ENCODE measurements around the gene TRAPPC12.

TRAPPC12 gene

GRCh38 chr2:3396920-3397559, 17.5 kb downstream of the TRAPPC12 start:
- Histone ChIP-seq H3K9me3 (ENCODE audit: control insufficient read depth, low read length) (peaks cover 24% of the 10 kb centered on the region), H3K36me3 (ENCODE audit: control insufficient read depth, insufficient read depth, low read length, severe bottlenecking) (peaks cover 63% of the 10 kb centered on the region), H3K4me3 (ENCODE audit: low read length) (no peak overlapping the region), H3K4me1 (ENCODE audit: control insufficient read depth, insufficient read depth, low read length) (no peaks in the 10 kb centered on the region), H3K27me3 (replicated peaks; ENCODE audit: control insufficient read depth, insufficient read depth, low read length) (no peaks in the 10 kb centered on the region), H3K9ac (ENCODE audit: low read length) (no peak overlapping the region)
- no peak for DNase-seq (ENCODE audit: low read depth)

GRCh38 chr2:3398857-3399256, 19.4 kb downstream of the TRAPPC12 start:
- no peak for DNase-seq (ENCODE audit: low read depth)
- Histone ChIP-seq H3K4me1 (ENCODE audit: control insufficient read depth, insufficient read depth, low read length) (no peaks in the 10 kb centered on the region), H3K9me3 (ENCODE audit: control insufficient read depth, low read length) (peaks cover 24% of the 10 kb centered on the region), H3K4me3 (ENCODE audit: low read length) (no peak overlapping the region), H3K36me3 (ENCODE audit: control insufficient read depth, insufficient read depth, low read length, severe bottlenecking) (peaks cover 65% of the 10 kb centered on the region), H3K9ac (ENCODE audit: low read length) (no peak overlapping the region), H3K27me3 (replicated peaks; ENCODE audit: control insufficient read depth, insufficient read depth, low read length) (no peaks in the 10 kb centered on the region)

GRCh38 chr2:3399381-3399780, 19.9 kb downstream of the TRAPPC12 start:
- no peaks in the 10 kb centered on the region for H3K27me3 ChIP-seq (replicated peaks; ENCODE audit: control insufficient read depth, insufficient read depth, low read length)
- H3K9me3 ChIP-seq (ENCODE audit: control insufficient read depth, low read length) = peaks cover 24% of the 10 kb centered on the region
- H3K36me3 ChIP-seq (ENCODE audit: control insufficient read depth, insufficient read depth, low read length, severe bottlenecking) = peaks cover 62% of the 10 kb centered on the region
- no peaks in the 10 kb centered on the region for H3K4me1 ChIP-seq (ENCODE audit: control insufficient read depth, insufficient read depth, low read length)
- no peak overlapping the region for H3K4me3 ChIP-seq (ENCODE audit: low read length)
- H3K9ac ChIP-seq (ENCODE audit: low read length) = no peak overlapping the region
- DNase-seq (ENCODE audit: low read depth) = no peak

- no peak overlapping the region for H3K9ac ChIP-seq (ENCODE audit: low read length)
- H3K9me3 ChIP-seq (ENCODE audit: control insufficient read depth, low read length) = peaks cover 24% of the 10 kb centered on the region
- no peaks in the 10 kb centered on the region for H3K27me3 ChIP-seq (replicated peaks; ENCODE audit: control insufficient read depth, insufficient read depth, low read length)
- H3K4me1 ChIP-seq (ENCODE audit: control insufficient read depth, insufficient read depth, low read length) = no peaks in the 10 kb centered on the region
- DNase-seq (ENCODE audit: low read depth) = no peak
- H3K36me3 ChIP-seq (ENCODE audit: control insufficient read depth, insufficient read depth, low read length, severe bottlenecking) = peaks cover 60% of the 10 kb centered on the region
- no peak overlapping the region for H3K4me3 ChIP-seq (ENCODE audit: low read length)
Observed at GRCh38 chr2:3399829-3400228, 20.3 kb downstream of the TRAPPC12 start.

GRCh38 chr2:3403587-3404334, 24.3 kb downstream of the TRAPPC12 start:
- Histone ChIP-seq H3K27me3 (replicated peaks; ENCODE audit: control insufficient read depth, insufficient read depth, low read length) (no peaks in the 10 kb centered on the region), H3K4me1 (ENCODE audit: control insufficient read depth, insufficient read depth, low read length) (no peaks in the 10 kb centered on the region), H3K9me3 (ENCODE audit: control insufficient read depth, low read length) (no peaks in the 10 kb centered on the region), H3K36me3 (ENCODE audit: control insufficient read depth, insufficient read depth, low read length, severe bottlenecking) (peaks cover 44% of the 10 kb centered on the region), H3K9ac (ENCODE audit: low read length) (no peak overlapping the region), H3K4me3 (ENCODE audit: low read length) (no peak overlapping the region)
- no peak for DNase-seq (ENCODE audit: low read depth)

DNA sequence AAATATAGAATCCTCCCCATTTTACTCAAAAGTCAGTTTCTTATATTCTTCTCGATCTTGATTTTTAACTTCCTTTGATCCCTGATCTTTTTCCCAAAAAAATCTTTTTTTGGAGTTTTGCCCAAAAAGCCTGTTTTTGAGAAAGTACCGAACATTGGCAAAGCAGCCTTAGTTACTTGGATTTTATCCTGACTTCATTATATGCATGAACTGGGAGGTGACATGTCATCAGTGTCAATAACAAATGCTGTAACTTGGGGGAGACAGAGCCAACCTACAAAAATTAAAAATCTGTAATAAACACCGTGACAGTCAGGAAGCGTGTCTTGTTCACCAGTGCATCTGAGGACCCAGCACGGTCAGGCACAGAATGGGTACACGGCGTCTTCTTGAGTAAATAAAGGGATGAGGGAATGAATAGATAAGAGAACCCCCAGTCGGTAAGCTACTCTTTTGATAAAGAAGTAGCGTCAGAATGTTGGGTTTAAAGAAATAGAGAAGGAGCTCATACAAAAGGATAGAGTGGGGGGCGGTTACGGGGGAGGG, 24.9 kb downstream of the TRAPPC12 start:
- Histone ChIP-seq H3K4me1 (ENCODE audit: control insufficient read depth, insufficient read depth, low read length) (no peaks in the 10 kb centered on the region), H3K27me3 (replicated peaks; ENCODE audit: control insufficient read depth, insufficient read depth, low read length) (no peaks in the 10 kb centered on the region), H3K36me3 (ENCODE audit: control insufficient read depth, insufficient read depth, low read length, severe bottlenecking) (peaks cover 41% of the 10 kb centered on the region), H3K9me3 (ENCODE audit: control insufficient read depth, low read length) (no peaks in the 10 kb centered on the region), H3K4me3 (ENCODE audit: low read length) (no peak overlapping the region), H3K9ac (ENCODE audit: low read length) (no peak overlapping the region)
- DNase-seq (ENCODE audit: low read depth) = no peak

- Histone ChIP-seq H3K4me1 (ENCODE audit: control insufficient read depth, insufficient read depth, low read length) (no peaks in the 10 kb centered on the region), H3K9me3 (ENCODE audit: control insufficient read depth, low read length) (no peaks in the 10 kb centered on the region), H3K9ac (ENCODE audit: low read length) (no peak overlapping the region), H3K36me3 (ENCODE audit: control insufficient read depth, insufficient read depth, low read length, severe bottlenecking) (peaks cover 41% of the 10 kb centered on the region), H3K27me3 (replicated peaks; ENCODE audit: control insufficient read depth, insufficient read depth, low read length) (no peaks in the 10 kb centered on the region), H3K4me3 (ENCODE audit: low read length) (no peak overlapping the region)
- no peak for DNase-seq (ENCODE audit: low read depth)
Observed at GRCh38 chr2:3405307-3405706, 25.8 kb downstream of the TRAPPC12 start.

GRCh38 chr2:3405876-3406275, 26.4 kb downstream of the TRAPPC12 start:
- Histone ChIP-seq H3K9me3 (ENCODE audit: control insufficient read depth, low read length) (no peaks in the 10 kb centered on the region), H3K4me3 (ENCODE audit: low read length) (no peak overlapping the region), H3K4me1 (ENCODE audit: control insufficient read depth, insufficient read depth, low read length) (no peaks in the 10 kb centered on the region), H3K36me3 (ENCODE audit: control insufficient read depth, insufficient read depth, low read length, severe bottlenecking) (peaks cover 35% of the 10 kb centered on the region), H3K27me3 (replicated peaks; ENCODE audit: control insufficient read depth, insufficient read depth, low read length) (no peaks in the 10 kb centered on the region), H3K9ac (ENCODE audit: low read length) (no peak overlapping the region)
- DNase-seq (ENCODE audit: low read depth) = no peak

DNA sequence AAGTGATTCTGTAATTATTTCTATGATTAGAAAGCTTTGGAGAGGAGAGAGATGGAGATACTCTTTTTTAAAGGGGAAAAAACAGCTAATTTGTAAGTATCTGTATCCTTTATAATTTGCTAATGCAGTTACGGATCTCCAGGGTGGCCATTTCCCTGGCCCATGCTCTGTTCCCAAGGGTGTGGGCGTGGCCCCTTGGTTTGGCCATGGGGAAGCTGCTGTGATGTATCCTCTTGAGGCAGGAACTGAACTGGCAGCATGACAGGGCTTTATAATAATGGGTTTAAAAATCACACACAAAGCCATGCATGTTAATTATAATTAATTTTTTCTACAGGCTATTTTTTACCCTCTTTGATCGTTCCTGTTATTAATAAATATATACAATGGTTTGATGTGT, 27.0 kb downstream of the TRAPPC12 start:
- Histone ChIP-seq H3K9me3 (ENCODE audit: control insufficient read depth, low read length) (no peaks in the 10 kb centered on the region), H3K36me3 (ENCODE audit: control insufficient read depth, insufficient read depth, low read length, severe bottlenecking) (peaks cover 29% of the 10 kb centered on the region)
- DNase-seq (ENCODE audit: low read depth) = no peak

DNA sequence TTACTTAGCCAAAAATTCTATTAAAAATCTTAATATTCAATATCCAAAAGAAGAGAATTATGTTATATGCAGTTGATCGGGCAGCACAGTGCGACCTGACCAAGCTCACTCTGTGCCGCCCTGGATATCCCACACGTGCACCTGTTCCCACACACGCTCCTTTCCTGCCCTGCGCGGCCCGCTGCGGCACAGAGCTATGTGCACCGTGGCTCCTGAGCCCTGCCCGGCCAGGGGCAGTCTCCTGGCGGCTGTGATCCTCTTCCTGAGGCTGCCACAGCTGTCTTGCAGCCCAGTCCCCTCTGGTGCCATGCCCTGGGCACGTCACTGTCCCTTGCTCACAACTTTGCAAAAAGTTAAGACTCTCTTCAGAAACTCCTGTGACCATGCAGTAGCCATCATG, 29.3 kb downstream of the TRAPPC12 start:
- no peaks in the 10 kb centered on the region for H3K9me3 ChIP-seq (ENCODE audit: control insufficient read depth, low read length)
- H3K36me3 ChIP-seq (ENCODE audit: control insufficient read depth, insufficient read depth, low read length, severe bottlenecking) = peaks cover 16% of the 10 kb centered on the region

More for the DNA sequence above, 27.0 kb downstream of the TRAPPC12 start:
- Histone ChIP-seq H3K4me3 (ENCODE audit: low read length) (no peak overlapping the region), H3K4me1 (ENCODE audit: control insufficient read depth, insufficient read depth, low read length) (no peaks in the 10 kb centered on the region), H3K9ac (ENCODE audit: low read length) (no peak overlapping the region), H3K27me3 (replicated peaks; ENCODE audit: control insufficient read depth, insufficient read depth, low read length) (no peaks in the 10 kb centered on the region)

DNA sequence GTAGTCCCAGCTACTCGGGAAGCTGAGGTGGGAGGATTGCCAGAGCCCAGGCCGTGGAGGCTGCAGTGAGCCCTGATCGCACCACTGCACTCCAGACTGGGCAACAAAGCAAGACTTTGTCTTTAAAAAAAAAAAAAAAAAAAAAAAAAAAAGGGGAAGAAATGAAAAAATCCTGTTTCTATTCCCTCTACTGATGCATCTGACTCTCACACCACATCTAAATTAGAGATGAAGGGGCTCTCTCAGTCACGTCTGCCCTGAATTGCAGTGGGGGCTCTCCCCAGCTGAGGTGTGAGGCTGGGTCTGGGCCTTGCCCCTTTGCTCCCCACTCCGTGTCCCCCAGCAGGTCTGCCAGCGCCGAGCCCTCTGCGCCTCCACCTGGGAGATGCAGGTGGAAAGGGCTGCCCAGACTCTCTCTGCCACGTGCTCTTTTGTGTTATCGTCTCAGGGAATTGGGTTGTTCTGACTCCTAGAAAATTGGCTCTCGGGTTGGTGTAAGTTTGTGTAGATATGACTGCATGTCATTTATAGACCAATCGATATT, 30.2 kb downstream of the TRAPPC12 start:
- Histone ChIP-seq H3K9me3 (ENCODE audit: control insufficient read depth, low read length) (no peaks in the 10 kb centered on the region), H3K4me1 (ENCODE audit: control insufficient read depth, insufficient read depth, low read length) (no peaks in the 10 kb centered on the region), H3K9ac (ENCODE audit: low read length) (no peak overlapping the region), H3K27me3 (replicated peaks; ENCODE audit: control insufficient read depth, insufficient read depth, low read length) (no peaks in the 10 kb centered on the region), H3K4me3 (ENCODE audit: low read length) (no peak overlapping the region), H3K36me3 (ENCODE audit: control insufficient read depth, insufficient read depth, low read length, severe bottlenecking) (peaks cover 16% of the 10 kb centered on the region)
- no peak for DNase-seq (ENCODE audit: low read depth)

More for the DNA sequence above, 29.3 kb downstream of the TRAPPC12 start:
- no peaks in the 10 kb centered on the region for H3K27me3 ChIP-seq (replicated peaks; ENCODE audit: control insufficient read depth, insufficient read depth, low read length)
- no peak overlapping the region for H3K9ac ChIP-seq (ENCODE audit: low read length)
- H3K4me1 ChIP-seq (ENCODE audit: control insufficient read depth, insufficient read depth, low read length) = no peaks in the 10 kb centered on the region
- DNase-seq (ENCODE audit: low read depth) = no peak
- no peak overlapping the region for H3K4me3 ChIP-seq (ENCODE audit: low read length)
